ENCODE measurements around the gene GPR156. TPM values are rescaled to one million over a fixed set of nuclear protein-coding genes. Genes with fewer than 3 reads are reported as not detected.
A peak's percentile ranks its signal among the peaks of the same experiment; 100 is the strongest.

GPR156 gene
- polyA plus RNA-seq (2013, experiment 1 of 2): 0.21 TPM
- polyA plus RNA-seq (2013, experiment 2 of 2): 0.07 TPM

DNA sequence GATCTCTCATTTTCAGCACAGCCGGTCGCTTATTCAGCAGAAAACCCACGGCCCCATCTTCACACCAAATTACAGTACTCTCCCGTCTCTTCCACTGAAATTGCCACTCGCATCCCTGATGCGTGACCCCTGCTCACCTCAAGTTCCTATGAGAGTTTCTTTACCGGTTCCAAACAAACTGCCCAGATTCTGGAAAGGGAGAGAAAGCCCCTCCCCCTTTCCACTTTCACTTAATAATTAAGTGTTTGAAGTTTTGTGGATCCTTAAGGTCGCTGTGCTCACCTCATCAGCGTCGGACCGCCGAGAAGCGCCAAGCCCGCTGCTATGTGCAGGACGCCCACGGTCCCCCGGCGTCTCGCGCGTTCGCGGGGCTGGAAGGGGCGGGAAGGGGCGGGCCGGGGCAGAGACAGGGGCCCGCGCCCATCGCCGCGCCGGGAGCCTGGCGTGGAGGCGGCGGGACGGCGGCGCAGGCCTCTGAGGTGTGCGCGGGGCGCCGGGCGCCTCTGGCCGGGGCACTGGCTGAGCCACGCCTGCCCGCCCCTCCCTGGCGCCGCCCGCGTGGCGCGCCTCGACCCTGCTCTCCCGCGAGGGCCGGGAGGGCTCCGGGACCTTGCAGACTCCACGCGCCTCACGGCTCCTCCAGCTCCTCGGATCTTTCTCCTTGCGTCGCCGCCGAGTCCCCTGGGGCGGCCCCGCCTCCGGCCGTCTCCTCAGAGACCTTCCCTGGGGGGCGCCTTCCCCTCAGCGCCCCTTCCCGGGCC, at the start of gene GPR156:
Gene GPR156 (minus strand): TSS at position 476 of the 761 bp plus-strand sequence. CDS start 41,124 bp downstream, outside the sequence.
- Histone ChIP-seq H4K8ac (ENCODE audit: low read length) (no peak within 1 kb of the TSS), H3K9me3 (ENCODE audit: control insufficient read depth, low read length) (no peaks in the 10 kb centered on the region), H3K14ac (ENCODE audit: low read length in 2 of 2) (peak within 1 kb of the TSS in 1 of 2 experiments; percentile 15), H3K27me3 (ENCODE audit: control insufficient read depth in 1 of 2, insufficient read depth in 1 of 2, low read length in 2 of 2) (peaks cover 14 to 15% of the 10 kb centered on the region in 2 experiments), H3K4ac (ENCODE audit: low read depth in 1 of 2, low read length in 2 of 2) (no peak within 1 kb of the TSS), H4K91ac (ENCODE audit: low read length) (peak within 1 kb of the TSS; percentile 50), H2AFZ (ENCODE audit: low read depth, low read length) (no peak within 1 kb of the TSS), H3K36me3 (ENCODE audit: control insufficient read depth in 1 of 2, insufficient read depth in 2 of 2, low read depth in 1 of 2, low read length in 2 of 2) (no peaks in the 10 kb centered on the region), H2BK120ac (ENCODE audit: low read depth, low read length) (no peak within 1 kb of the TSS), H3K9ac (ENCODE audit: low read length) (peak within 1 kb of the TSS; percentile 82), H2AK5ac (ENCODE audit: low read length, severe bottlenecking) (no peak within 1 kb of the TSS), H3K4me3 (ENCODE audit: insufficient read depth in 1 of 2, low read depth in 1 of 2, low read length in 2 of 2) (peak within 1 kb of the TSS; percentile 62 to 85), H3K4me1 (ENCODE audit: control insufficient read depth, insufficient read depth, low read depth, low read length) (peaks cover 8% of the 10 kb centered on the region), H3K27ac (ENCODE audit: low read length, poor library complexity, severe bottlenecking) (no peak within 1 kb of the TSS), H3K79me1 (replicated peaks; ENCODE audit: low read length, poor library complexity, severe bottlenecking) (no peaks in the 10 kb centered on the region), H3K23ac (ENCODE audit: low read length in 2 of 2) (no peak within 1 kb of the TSS), H2BK15ac (ENCODE audit: low read depth, poor library complexity, severe bottlenecking) (no peak within 1 kb of the TSS), H3K4me2 (ENCODE audit: low read length, poor library complexity, severe bottlenecking) (peak within 1 kb of the TSS; percentile 89), H2BK5ac (ENCODE audit: low read depth, low read length, poor library complexity, severe bottlenecking) (peak within 1 kb of the TSS; percentile 59), H2BK12ac (ENCODE audit: low read length in 2 of 2) (no peak within 1 kb of the TSS), H3K18ac (ENCODE audit: low read depth in 1 of 2, low read length in 2 of 2) (peak within 1 kb of the TSS in 1 of 2 experiments; percentile 28)
- 8% methylated on average over 57 of the region's 72 CpGs for WGBS
- DNase-seq: peak; percentile 8

GRCh38 chr3:120332646-120333045, 47.6 kb upstream of the GPR156 start:
- no peak overlapping the region for H3K18ac ChIP-seq (ENCODE audit: low read depth in 1 of 2, low read length in 2 of 2)
- no peak overlapping the region for H4K8ac ChIP-seq (ENCODE audit: low read length)
- H2BK15ac ChIP-seq (ENCODE audit: low read depth, poor library complexity, severe bottlenecking): no peak overlapping the region
- no peak overlapping the region for H2BK12ac ChIP-seq (ENCODE audit: low read length in 2 of 2)
- no peaks in the 10 kb centered on the region for H3K27me3 ChIP-seq (ENCODE audit: control insufficient read depth in 1 of 2, insufficient read depth in 1 of 2, low read length in 2 of 2)
- no peak overlapping the region for H3K4me3 ChIP-seq (ENCODE audit: insufficient read depth in 1 of 2, low read depth in 1 of 2, low read length in 2 of 2)
- H2BK120ac ChIP-seq (ENCODE audit: low read depth, low read length): no peak overlapping the region
- H3K4me1 ChIP-seq (ENCODE audit: control insufficient read depth, insufficient read depth, low read depth, low read length): no peaks in the 10 kb centered on the region
- H4K91ac ChIP-seq (ENCODE audit: low read length): no peak overlapping the region
- no peak for DNase-seq
- H3K36me3 ChIP-seq (ENCODE audit: control insufficient read depth in 1 of 2, insufficient read depth in 2 of 2, low read depth in 1 of 2, low read length in 2 of 2): peaks cover 0 to 68% of the 10 kb centered on the region in 2 experiments
- no peak overlapping the region for H3K23ac ChIP-seq (ENCODE audit: low read length in 2 of 2)
- no peak overlapping the region for H2BK5ac ChIP-seq (ENCODE audit: low read depth, low read length, poor library complexity, severe bottlenecking)
- H3K9ac ChIP-seq (ENCODE audit: low read length): no peak overlapping the region
- no peak overlapping the region for H3K4me2 ChIP-seq (ENCODE audit: low read length, poor library complexity, severe bottlenecking)
- no peak overlapping the region for H2AK5ac ChIP-seq (ENCODE audit: low read length, severe bottlenecking)
- peaks cover 10% of the 10 kb centered on the region for H3K79me1 ChIP-seq (replicated peaks; ENCODE audit: low read length, poor library complexity, severe bottlenecking)
- no peak overlapping the region for H2AFZ ChIP-seq (ENCODE audit: low read depth, low read length)
- no peak overlapping the region for H3K14ac ChIP-seq (ENCODE audit: low read length in 2 of 2)
- H3K4ac ChIP-seq (ENCODE audit: low read depth in 1 of 2, low read length in 2 of 2): no peak overlapping the region
- no peak overlapping the region for H3K27ac ChIP-seq (ENCODE audit: low read length, poor library complexity, severe bottlenecking)
- no peaks in the 10 kb centered on the region for H3K9me3 ChIP-seq (ENCODE audit: control insufficient read depth, low read length)
- 95% methylated on average over 6 of the region's 8 CpGs for WGBS

DNA sequence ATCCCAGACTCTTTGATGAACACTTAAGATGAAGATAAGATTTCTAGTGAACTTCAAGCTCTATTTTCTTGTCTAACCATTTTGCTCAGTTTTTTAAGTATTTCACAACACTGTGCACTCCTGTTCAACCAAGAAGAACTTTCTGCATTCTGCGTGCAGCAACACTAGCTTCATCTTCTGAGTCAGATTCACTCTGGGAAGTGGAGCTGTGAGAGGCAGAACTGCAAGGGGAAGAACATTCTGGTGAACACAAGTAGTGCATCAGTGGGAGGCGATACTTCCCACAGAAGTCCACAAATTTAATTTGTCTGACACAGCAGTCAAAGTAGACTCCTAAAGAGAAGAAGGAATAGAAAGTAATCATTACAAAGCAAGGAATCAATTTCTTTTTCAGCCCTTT, 46.1 kb upstream of the GPR156 start:
- H3K79me1 ChIP-seq (replicated peaks; ENCODE audit: low read length, poor library complexity, severe bottlenecking): peaks cover 8% of the 10 kb centered on the region
- H4K91ac ChIP-seq (ENCODE audit: low read length): no peak overlapping the region
- H3K9me3 ChIP-seq (ENCODE audit: control insufficient read depth, low read length): no peaks in the 10 kb centered on the region
- no peak for DNase-seq
- H3K36me3 ChIP-seq (ENCODE audit: control insufficient read depth in 1 of 2, insufficient read depth in 2 of 2, low read depth in 1 of 2, low read length in 2 of 2): peaks cover 0 to 76% of the 10 kb centered on the region in 2 experiments
- WGBS: 100% methylated on average over 1 of the region's 2 CpGs
- H3K18ac ChIP-seq (ENCODE audit: low read depth in 1 of 2, low read length in 2 of 2): no peak overlapping the region
- H3K4ac ChIP-seq (ENCODE audit: low read depth in 1 of 2, low read length in 2 of 2): no peak overlapping the region
- no peak overlapping the region for H2AFZ ChIP-seq (ENCODE audit: low read depth, low read length)
- no peak overlapping the region for H4K8ac ChIP-seq (ENCODE audit: low read length)
- H2AK5ac ChIP-seq (ENCODE audit: low read length, severe bottlenecking): no peak overlapping the region
- no peak overlapping the region for H3K4me2 ChIP-seq (ENCODE audit: low read length, poor library complexity, severe bottlenecking)
- H3K9ac ChIP-seq (ENCODE audit: low read length): no peak overlapping the region
- no peak overlapping the region for H3K14ac ChIP-seq (ENCODE audit: low read length in 2 of 2)
- no peak overlapping the region for H2BK5ac ChIP-seq (ENCODE audit: low read depth, low read length, poor library complexity, severe bottlenecking)
- H2BK120ac ChIP-seq (ENCODE audit: low read depth, low read length): no peak overlapping the region
- no peaks in the 10 kb centered on the region for H3K4me1 ChIP-seq (ENCODE audit: control insufficient read depth, insufficient read depth, low read depth, low read length)
- H3K27ac ChIP-seq (ENCODE audit: low read length, poor library complexity, severe bottlenecking): no peak overlapping the region
- H3K27me3 ChIP-seq (ENCODE audit: control insufficient read depth in 1 of 2, insufficient read depth in 1 of 2, low read length in 2 of 2): no peaks in the 10 kb centered on the region
- no peak overlapping the region for H3K23ac ChIP-seq (ENCODE audit: low read length in 2 of 2)
- no peak overlapping the region for H2BK12ac ChIP-seq (ENCODE audit: low read length in 2 of 2)
- no peak overlapping the region for H3K4me3 ChIP-seq (ENCODE audit: insufficient read depth in 1 of 2, low read depth in 1 of 2, low read length in 2 of 2)
- no peak overlapping the region for H2BK15ac ChIP-seq (ENCODE audit: low read depth, poor library complexity, severe bottlenecking)

GRCh38 chr3:120326784-120327183, 41.8 kb upstream of the GPR156 start:
- H2BK120ac ChIP-seq (ENCODE audit: low read depth, low read length): no peak overlapping the region
- no peak overlapping the region for H3K4ac ChIP-seq (ENCODE audit: low read depth in 1 of 2, low read length in 2 of 2)
- no peak overlapping the region for H2AK5ac ChIP-seq (ENCODE audit: low read length, severe bottlenecking)
- H2AFZ ChIP-seq (ENCODE audit: low read depth, low read length): no peak overlapping the region
- no peak overlapping the region for H3K4me3 ChIP-seq (ENCODE audit: insufficient read depth in 1 of 2, low read depth in 1 of 2, low read length in 2 of 2)
- peaks cover 2% of the 10 kb centered on the region for H3K79me1 ChIP-seq (replicated peaks; ENCODE audit: low read length, poor library complexity, severe bottlenecking)
- no peak overlapping the region for H3K4me2 ChIP-seq (ENCODE audit: low read length, poor library complexity, severe bottlenecking)
- WGBS: 100% methylated on average over 1 of the region's 2 CpGs
- H3K9me3 ChIP-seq (ENCODE audit: control insufficient read depth, low read length): no peaks in the 10 kb centered on the region
- H3K36me3 ChIP-seq (ENCODE audit: control insufficient read depth in 1 of 2, insufficient read depth in 2 of 2, low read depth in 1 of 2, low read length in 2 of 2): peaks cover 0 to 68% of the 10 kb centered on the region in 2 experiments
- H4K91ac ChIP-seq (ENCODE audit: low read length): no peak overlapping the region
- H3K14ac ChIP-seq (ENCODE audit: low read length in 2 of 2): no peak overlapping the region
- H3K4me1 ChIP-seq (ENCODE audit: control insufficient read depth, insufficient read depth, low read depth, low read length): no peaks in the 10 kb centered on the region
- H3K27ac ChIP-seq (ENCODE audit: low read length, poor library complexity, severe bottlenecking): no peak overlapping the region
- no peak overlapping the region for H4K8ac ChIP-seq (ENCODE audit: low read length)
- H2BK15ac ChIP-seq (ENCODE audit: low read depth, poor library complexity, severe bottlenecking): no peak overlapping the region
- DNase-seq: no peak
- no peaks in the 10 kb centered on the region for H3K27me3 ChIP-seq (ENCODE audit: control insufficient read depth in 1 of 2, insufficient read depth in 1 of 2, low read length in 2 of 2)
- H3K9ac ChIP-seq (ENCODE audit: low read length): no peak overlapping the region
- H3K18ac ChIP-seq (ENCODE audit: low read depth in 1 of 2, low read length in 2 of 2): no peak overlapping the region
- no peak overlapping the region for H3K23ac ChIP-seq (ENCODE audit: low read length in 2 of 2)
- H2BK12ac ChIP-seq (ENCODE audit: low read length in 2 of 2): no peak overlapping the region
- H2BK5ac ChIP-seq (ENCODE audit: low read depth, low read length, poor library complexity, severe bottlenecking): no peak overlapping the region

Measured in mesenchymal stem cell (in vitro differentiated cells and primary cell).